ENCODE measurements around the gene CDK11A. TPM values are rescaled to one million over a fixed set of nuclear protein-coding genes. Genes with fewer than 3 reads are reported as not detected.

The CDK11A gene
- total and polyA plus RNA-seq, 5 experiments from 2014 or later: 14.2 to 173 (median 28.6) TPM

- H3K4me3 Mint-ChIP-seq: no peak overlapping the region
- H3K4me1 Mint-ChIP-seq: peaks cover 0 to 9% (median 2%) of the 10 kb centered on the region in 4 donors
- no peak for DNase-seq
- ATAC-seq: no peak
- H3K36me3 Mint-ChIP-seq: peaks cover 0 to 56% (median 1%) of the 10 kb centered on the region in 3 donors
- no peaks in the 10 kb centered on the region for H3K9me3 Mint-ChIP-seq
- H3K27ac Mint-ChIP-seq: no peak overlapping the region
- H3K27me3 Mint-ChIP-seq: no peaks in the 10 kb centered on the region
- POLR2A ChIA-PET: no interaction called here
These were observed 35.5 kb upstream of the CDK11A start for GRCh38 chr1:1759456-1760344.

- POLR2A ChIA-PET: no interaction called here
- DNase-seq (no peak), ATAC-seq (no peak)
- H3K27ac Mint-ChIP-seq: peak overlapping the region in 2 of 10 donors; percentile 3 to 7
- H3K36me3 Mint-ChIP-seq: peaks cover 0 to 50% (median 1%) of the 10 kb centered on the region in 3 donors
- peaks cover 0 to 9% (median 2%) of the 10 kb centered on the region in 4 donors for H3K4me1 Mint-ChIP-seq
- H3K27me3 Mint-ChIP-seq: no peaks in the 10 kb centered on the region
- no peak overlapping the region for H3K4me3 Mint-ChIP-seq
- H3K9me3 Mint-ChIP-seq: no peaks in the 10 kb centered on the region
These were observed 34.7 kb upstream of the CDK11A start for GRCh38 chr1:1758692-1759455.

GRCh38 chr1:1758059-1758621 is 34.0 kb upstream of the CDK11A start:
- ATAC-seq: no peak
- peak overlapping the region in 4 of 10 donors; percentile 3 to 39 (median 18) for H3K27ac Mint-ChIP-seq
- DNase-seq: no peak
- H3K9me3 Mint-ChIP-seq: no peaks in the 10 kb centered on the region
- H3K27me3 Mint-ChIP-seq: no peaks in the 10 kb centered on the region
- POLR2A ChIA-PET: no interaction called here
- no peak overlapping the region for H3K4me3 Mint-ChIP-seq
- H3K4me1 Mint-ChIP-seq: peaks cover 0 to 9% (median 2%) of the 10 kb centered on the region in 4 donors
- peaks cover 0 to 46% (median 1%) of the 10 kb centered on the region in 3 donors for H3K36me3 Mint-ChIP-seq

GRCh38 chr1:1757422-1758058 is 33.4 kb upstream of the CDK11A start:
- H3K36me3 Mint-ChIP-seq: peaks cover 0 to 40% (median 1%) of the 10 kb centered on the region in 3 donors
- POLR2A ChIA-PET: no interaction called here
- H3K9me3 Mint-ChIP-seq: no peaks in the 10 kb centered on the region
- no peak overlapping the region for H3K4me3 Mint-ChIP-seq
- peaks cover 0 to 9% (median 2%) of the 10 kb centered on the region in 4 donors for H3K4me1 Mint-ChIP-seq
- ATAC-seq: no peak
- no peak for DNase-seq
- peak overlapping the region in 3 of 10 donors; percentile 28 to 45 (median 34) for H3K27ac Mint-ChIP-seq
- no peaks in the 10 kb centered on the region for H3K27me3 Mint-ChIP-seq

GRCh38 chr1:1756661-1757421 is 32.7 kb upstream of the CDK11A start:
- ATAC-seq: no peak
- H3K27me3 Mint-ChIP-seq: no peaks in the 10 kb centered on the region
- peaks cover 0 to 36% (median 1%) of the 10 kb centered on the region in 3 donors for H3K36me3 Mint-ChIP-seq
- POLR2A ChIA-PET: no interaction called here
- DNase-seq: no peak
- H3K4me3 Mint-ChIP-seq: no peak overlapping the region
- no peaks in the 10 kb centered on the region for H3K9me3 Mint-ChIP-seq
- no peak overlapping the region for H3K27ac Mint-ChIP-seq
- H3K4me1 Mint-ChIP-seq: peaks cover 0 to 9% (median 2%) of the 10 kb centered on the region in 4 donors

- Mint-ChIP-seq H3K4me3 (no peak overlapping the region), H3K36me3 (peaks cover 0 to 26% (median 1%) of the 10 kb centered on the region in 3 donors), H3K27me3 (no peaks in the 10 kb centered on the region), H3K9me3 (no peaks in the 10 kb centered on the region), H3K27ac (no peak overlapping the region), H3K4me1 (peaks cover 0 to 9% (median under 1%) of the 10 kb centered on the region in 4 donors)
- POLR2A ChIA-PET: no interaction called here
- DNase-seq (no peak), ATAC-seq (no peak)
These were observed 31.7 kb upstream of the CDK11A start for GRCh38 chr1:1755852-1756251.

GRCh38 chr1:1755426-1755825 is 31.3 kb upstream of the CDK11A start:
- Mint-ChIP-seq H3K4me1 (peaks cover 0 to 9% (median under 1%) of the 10 kb centered on the region in 4 donors), H3K4me3 (no peak overlapping the region), H3K27me3 (no peaks in the 10 kb centered on the region), H3K27ac (no peak overlapping the region), H3K36me3 (peaks cover 0 to 25% (median 1%) of the 10 kb centered on the region in 3 donors), H3K9me3 (no peaks in the 10 kb centered on the region)
- ATAC-seq (no peak), DNase-seq (no peak)
- POLR2A ChIA-PET: interaction anchor here (0.6 kb wide), 1 partner anchor 310 kb away, joined by 3 read pairs; no protein-coding TSS in a partner anchor

- POLR2A ChIA-PET: no interaction called here
- H3K4me1 Mint-ChIP-seq: peaks cover 0 to 9% (median 2%) of the 10 kb centered on the region in 4 donors
- ATAC-seq (no peak), DNase-seq (no peak)
- no peaks in the 10 kb centered on the region for H3K27me3 Mint-ChIP-seq
- H3K4me3 Mint-ChIP-seq: no peak overlapping the region
- no peaks in the 10 kb centered on the region for H3K9me3 Mint-ChIP-seq
- H3K36me3 Mint-ChIP-seq: peaks cover 0 to 20% (median 1%) of the 10 kb centered on the region in 3 donors
- peak overlapping the region in 1 of 10 donors; percentile 69 for H3K27ac Mint-ChIP-seq
These were observed 30.1 kb upstream of the CDK11A start for GRCh38 chr1:1754051-1754815.

GRCh38 chr1:1753607-1754005 is 29.4 kb upstream of the CDK11A start:
- Mint-ChIP-seq H3K4me3 (no peak overlapping the region), H3K27ac (peak overlapping the region in 1 of 10 donors; percentile 69), H3K36me3 (peaks cover 0 to 19% (median 1%) of the 10 kb centered on the region in 3 donors), H3K9me3 (no peaks in the 10 kb centered on the region), H3K4me1 (peaks cover 0 to 6% (median 2%) of the 10 kb centered on the region in 4 donors), H3K27me3 (no peaks in the 10 kb centered on the region)
- no peak for ATAC-seq
- no peak for DNase-seq
- POLR2A ChIA-PET: interaction anchor here (0.6 kb wide), 1 partner anchor 11 kb away, joined by 6 read pairs; no protein-coding TSS in a partner anchor

- Mint-ChIP-seq H3K4me1 (peaks cover 0 to 4% (median 3%) of the 10 kb centered on the region in 4 donors), H3K27ac (peak overlapping the region in 3 of 10 donors; percentile 32 to 48 (median 40)), H3K4me3 (no peak overlapping the region), H3K9me3 (no peaks in the 10 kb centered on the region), H3K27me3 (no peaks in the 10 kb centered on the region), H3K36me3 (peaks cover 0 to 13% (median 1%) of the 10 kb centered on the region in 3 donors)
- ATAC-seq (no peak), DNase-seq (no peak)
- POLR2A ChIA-PET: interaction anchor here (0.6 kb wide), 1 partner anchor 11 kb away, joined by 6 read pairs; no protein-coding TSS in a partner anchor
These were observed 28.8 kb upstream of the CDK11A start for GRCh38 chr1:1752636-1753606.
